Keratinocyte (primary cell): ENCODE data around the gene S1PR4. TPM values are rescaled to one million over a fixed set of nuclear protein-coding genes. Genes with fewer than 3 reads are reported as not detected.

ENCODE experiments used
- DNase-seq: peaks from one replicate; pipeline ENCODE4 v3.0.0-alpha.2; 2011; ENCODE audit warnings: low read depth, missing footprints, low spot score
- FAIRE-seq: peaks from 2 replicates; lab custom pipeline; 2011; peaks lifted over from hg19 to GRCh38; lab: Jason Lieb, UNC
- H2AFZ ChIP-seq: 2 replicates; pipeline ENCODE4 v1.6.0; 2012; ENCODE audit warnings: low read length, control low read depth, inconsistent platforms; ENCODE audit not compliant: control insufficient read depth
- H3K27ac ChIP-seq: 2 replicates; pipeline ENCODE4 v1.5.1; 2011; ENCODE audit warnings: low read length; ENCODE audit not compliant: control insufficient read depth, insufficient read depth
- H3K27me3 ChIP-seq: 3 replicates; pipeline ENCODE4 v1.6.0; 2011; ENCODE audit warnings: low read length; ENCODE audit not compliant: control insufficient read depth, insufficient read depth; ENCODE audit errors: extremely low read depth
- H3K36me3 ChIP-seq, 2 experiments: 2 replicates in 1 of 2; 3 replicates in 1 of 2; pipeline ENCODE4 v1.5.1; 2011; ENCODE audit warnings: low read length in 2 of 2, mild to moderate bottlenecking in 1 of 2; ENCODE audit not compliant: control insufficient read depth in 2 of 2, insufficient read depth in 2 of 2; ENCODE audit errors: extremely low read depth in 1 of 2
- H3K4me1 ChIP-seq: 3 replicates; pipeline ENCODE4 v1.5.1; 2011; ENCODE audit warnings: low read length; ENCODE audit not compliant: control insufficient read depth, insufficient read depth; ENCODE audit errors: extremely low read depth
- H3K4me2 ChIP-seq: 3 replicates; pipeline ENCODE4 v1.6.0; 2011; ENCODE audit warnings: low read depth, low read length; ENCODE audit not compliant: control insufficient read depth, insufficient read depth; ENCODE audit errors: extremely low read depth
- H3K4me3 ChIP-seq, 3 experiments: fragments of 200-600 bp in 1 of 3; sonication (generic) in 1 of 3; 2 replicates in 2 of 3; 3 replicates in 1 of 3; pipeline ENCODE4 v1.5.1; 2011 to 2016; ENCODE audit warnings: low read length in 3 of 3, mild to moderate bottlenecking in 3 of 3, control low read depth in 2 of 3, inconsistent platforms in 1 of 3, low read depth in 1 of 3, mixed read lengths in 1 of 3, mixed run types in 1 of 3, moderate library complexity in 1 of 3; ENCODE audit not compliant: control insufficient read depth in 2 of 3, insufficient read depth in 2 of 3; ENCODE audit errors: extremely low read depth in 1 of 3
- H3K79me2 ChIP-seq: 2 replicates; pipeline ENCODE4 v1.6.0; 2012; ENCODE audit warnings: low read length; ENCODE audit not compliant: control insufficient read depth, insufficient read depth
- H3K9ac ChIP-seq: 3 replicates; pipeline ENCODE4 v1.6.0; 2011; ENCODE audit warnings: low read length; ENCODE audit not compliant: control insufficient read depth, insufficient read depth; ENCODE audit errors: extremely low read depth
- H3K9me1 ChIP-seq: 3 replicates; pipeline ENCODE4 v1.6.0; 2011; ENCODE audit warnings: low read length; ENCODE audit not compliant: control insufficient read depth, insufficient read depth; ENCODE audit errors: extremely low read depth
- H3K9me3 ChIP-seq: 2 replicates; pipeline ENCODE4 v1.5.1; 2012; ENCODE audit warnings: low read depth, low read length; ENCODE audit not compliant: control insufficient read depth
- H4K20me1 ChIP-seq: 3 replicates; pipeline ENCODE4 v1.6.0; 2011; ENCODE audit warnings: low read length; ENCODE audit not compliant: control insufficient read depth, insufficient read depth; ENCODE audit errors: extremely low read depth
- CTCF ChIP-seq, 3 experiments: IDR thresholded peaks in 1 of 3; conservative IDR thresholded peaks in 1 of 3; optimal IDR thresholded peaks in 1 of 3; 2 replicates in 2 of 3; 3 replicates in 1 of 3; pipeline versions ENCODE3 to v1.5.1; 2011; ENCODE audit warnings: low read length in 3 of 3, mild to moderate bottlenecking in 3 of 3, moderate library complexity in 2 of 3, control low read depth in 1 of 3, inconsistent platforms in 1 of 3; ENCODE audit not compliant: insufficient read depth in 2 of 3; ENCODE audit errors: extremely low read depth in 1 of 3
- EZH2 ChIP-seq: IDR thresholded peaks from one replicate; pipeline ENCODE4 v1.6.1; 2012; ENCODE audit warnings: inconsistent platforms, mild to moderate bottlenecking, low read length, moderate library complexity
- dilution Hi-C: fragments of 300-500 bp; cut with MboI; formaldehyde crosslinking; loops from one replicate; pipeline ENCODE4 v1.7.0; 2020; ENCODE audit warnings: low sequenced_read_pairs; ENCODE audit not compliant: extremely low pct_ligation_motif_present
- polyA plus RNA-seq, 5 experiments: library from polyadenylated mRNA; depleted of rRNA in 3 of 5; stranded (reverse) in 3 of 5; stranded (forward) in 1 of 5; unstranded in 1 of 5; fragments of >200 nt; gene quantifications; 1 replicate in 1 of 5; 2 replicates in 3 of 5; 3 replicates in 1 of 5; pipeline versions ENCODE4 v1.2.1 to v1.2.3, GENCODE V29; 2011 to 2012; ENCODE audit warnings: missing spikeins in 2 of 5, low read depth in 1 of 5, low replicate concordance in 1 of 5

Gene S1PR4
- polyA plus RNA-seq, 1 donor (not counting 4 experiments of a cell fraction or from before 2014, with no cell fraction given): 0.08 TPM

GRCh38 chr19:3183721-3184641 is 5.4 kb downstream of the S1PR4 start:
- H2AFZ ChIP-seq: no peak overlapping the region
- no peak for FAIRE-seq

GRCh38 chr19:3184847-3185460 is 6.4 kb downstream of the S1PR4 start:
- Histone ChIP-seq H3K4me2 (peak overlapping the region; percentile 78), H2AFZ (peak overlapping the region; percentile 76), H3K4me3 (peak overlapping the region; percentile 72 to 92 (median 76)), H3K27ac (peak overlapping the region; percentile 78), H3K79me2 (peaks cover 42% of the 10 kb centered on the region), H3K4me1 (peaks cover 24% of the 10 kb centered on the region), H4K20me1 (peaks cover 13% of the 10 kb centered on the region), H3K9me1 (no peaks in the 10 kb centered on the region), H3K9ac (peak overlapping the region; percentile 80), H3K27me3 (no peaks in the 10 kb centered on the region), H3K36me3 (peaks cover 0 to under 1% of the 10 kb centered on the region in 2 experiments), H3K9me3 (no peaks in the 10 kb centered on the region)
- FAIRE-seq (no peak), DNase-seq (no peak)
- TF ChIP-seq CTCF (optimal IDR thresholded peaks at IDR 0.05 in 1 of 3, IDR thresholded peaks at IDR 0.05 in 1 of 3, conservative IDR thresholded peaks at IDR 0.05 in 1 of 3; ENCODE audit: extremely low read depth in 1 of 3, insufficient read depth in 2 of 3, low read length in 3 of 3) (no peak), EZH2 (no peak)
- dilution Hi-C loops: no loop called here

More at GRCh38 chr19:3183721-3184641, 5.4 kb downstream of the S1PR4 start:
- Histone ChIP-seq H3K9ac (no peak overlapping the region), H3K4me2 (no peak overlapping the region), H3K79me2 (peaks cover 32% of the 10 kb centered on the region), H3K9me1 (no peaks in the 10 kb centered on the region), H3K4me1 (peaks cover 24% of the 10 kb centered on the region), H3K27me3 (no peaks in the 10 kb centered on the region), H3K36me3 (no peaks in the 10 kb centered on the region), H3K4me3 (no peak overlapping the region), H3K9me3 (no peaks in the 10 kb centered on the region), H4K20me1 (peaks cover 7% of the 10 kb centered on the region), H3K27ac (no peak overlapping the region)
- TF ChIP-seq EZH2: no peak
- TF ChIP-seq CTCF (optimal IDR thresholded peaks at IDR 0.05 in 1 of 3, IDR thresholded peaks at IDR 0.05 in 1 of 3, conservative IDR thresholded peaks at IDR 0.05 in 1 of 3; ENCODE audit: extremely low read depth in 1 of 3, insufficient read depth in 2 of 3, low read length in 3 of 3): no peak
- dilution Hi-C loops: no loop called here
- no peak for DNase-seq
